Measurements from ENCODE around the gene BEND3. TPM values are rescaled to one million over a fixed set of nuclear protein-coding genes. Genes with fewer than 3 reads are reported as not detected.
A peak's percentile ranks its signal among the peaks of the same experiment; 100 is the strongest.
"Not testable (repeated sequence)": the region's sequence is repeated elsewhere in the genome, so short reads cannot be mapped to it uniquely, and the experiment has no call there.

Gene BEND3
- 10 to 100 TPM in 2 of 3 donors, 1 to 10 TPM in 1; 9.9 to 11.8 (median 11.1) TPM for polyA plus RNA-seq (ENCODE audit: insufficient read length in 3 of 3)
- long read RNA-seq, donor 1 = 0 reads
- long read RNA-seq, donor 2, full-length matches to known transcripts = 3 of 3 reads
- long read RNA-seq, donor 2, partial matches to known transcripts = 0 of 3 reads
- long read RNA-seq, donor 2, other reads (novel, unspliced or antisense) = 0 of 3 reads
- long read RNA-seq, donor 3, full-length matches to known transcripts = 4 of 4 reads
- long read RNA-seq, donor 3, partial matches to known transcripts = 0 of 4 reads
- long read RNA-seq, donor 3, other reads (novel, unspliced or antisense) = 0 of 4 reads
- long read RNA-seq, donor 4, full-length matches to known transcripts = 1 of 1 reads
- long read RNA-seq, donor 4, partial matches to known transcripts = 0 of 1 reads
- long read RNA-seq, donor 4, other reads (novel, unspliced or antisense) = 0 of 1 reads
- long read RNA-seq, donor 5, full-length matches to known transcripts = 1 of 1 reads
- long read RNA-seq, donor 5, partial matches to known transcripts = 0 of 1 reads
- long read RNA-seq, donor 5, other reads (novel, unspliced or antisense) = 0 of 1 reads
- long read RNA-seq, donor 6, full-length matches to known transcripts = 3 of 3 reads
- long read RNA-seq, donor 6, partial matches to known transcripts = 0 of 3 reads
- long read RNA-seq, donor 6, other reads (novel, unspliced or antisense) = 0 of 3 reads
- long read RNA-seq, donor 7, full-length matches to known transcripts = 2 of 2 reads
- long read RNA-seq, donor 7, partial matches to known transcripts = 0 of 2 reads
- long read RNA-seq, donor 7, other reads (novel, unspliced or antisense) = 0 of 2 reads
- long read RNA-seq, donor 8 = 0 reads
- long read RNA-seq, donor 9, full-length matches to known transcripts = 3 of 3 reads
- long read RNA-seq, donor 9, partial matches to known transcripts = 0 of 3 reads
- long read RNA-seq, donor 9, other reads (novel, unspliced or antisense) = 0 of 3 reads
- long read RNA-seq, donor 10, full-length matches to known transcripts = 1 of 1 reads
- long read RNA-seq, donor 10, partial matches to known transcripts = 0 of 1 reads
- long read RNA-seq, donor 10, other reads (novel, unspliced or antisense) = 0 of 1 reads
- long read RNA-seq, donor 11, full-length matches to known transcripts = 2 of 2 reads
- long read RNA-seq, donor 11, partial matches to known transcripts = 0 of 2 reads
- long read RNA-seq, donor 11, other reads (novel, unspliced or antisense) = 0 of 2 reads
- long read RNA-seq, donor 12 = 0 reads
- long read RNA-seq, donor 13, full-length matches to known transcripts = 1 of 1 reads
- long read RNA-seq, donor 13, partial matches to known transcripts = 0 of 1 reads
- long read RNA-seq, donor 13, other reads (novel, unspliced or antisense) = 0 of 1 reads
- long read RNA-seq, donor 14, full-length matches to known transcripts = 3 of 3 reads
- long read RNA-seq, donor 14, partial matches to known transcripts = 0 of 3 reads
- long read RNA-seq, donor 14, other reads (novel, unspliced or antisense) = 0 of 3 reads
- long read RNA-seq, donor 15, full-length matches to known transcripts = 1 of 1 reads
- long read RNA-seq, donor 15, partial matches to known transcripts = 0 of 1 reads
- long read RNA-seq, donor 15, other reads (novel, unspliced or antisense) = 0 of 1 reads
- long read RNA-seq, donor 16, full-length matches to known transcripts = 1 of 1 reads
- long read RNA-seq, donor 16, partial matches to known transcripts = 0 of 1 reads
- long read RNA-seq, donor 16, other reads (novel, unspliced or antisense) = 0 of 1 reads

GRCh38 chr6:107114926-107115694 is at the start of gene BEND3:
BEND3 (minus strand) TSS chr6:107115515; CDS start chr6:107099285, 16,230 bp downstream.
- peak; percentile 37 for DNase-seq

DNA sequence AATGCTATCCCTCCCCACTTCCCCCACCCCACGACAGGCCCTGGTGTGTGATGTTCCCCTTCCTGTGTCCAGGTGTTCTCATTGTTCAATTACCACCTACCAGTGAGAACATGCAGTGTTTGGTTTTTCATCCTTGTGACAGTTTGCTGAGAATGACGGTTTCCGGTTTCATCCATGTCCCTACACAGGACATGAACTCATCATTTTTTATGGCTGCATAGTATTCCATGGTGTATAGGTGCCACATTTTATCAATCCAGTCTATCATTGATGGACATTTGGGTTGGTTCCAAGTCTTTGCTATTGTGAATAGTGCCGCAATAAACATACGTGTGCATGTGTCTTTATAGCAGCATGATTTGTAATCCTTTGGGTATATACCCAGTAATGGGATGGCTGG is 49.0 kb upstream of the BEND3 start:
- DNase-seq = not testable (repeated sequence)

DNA sequence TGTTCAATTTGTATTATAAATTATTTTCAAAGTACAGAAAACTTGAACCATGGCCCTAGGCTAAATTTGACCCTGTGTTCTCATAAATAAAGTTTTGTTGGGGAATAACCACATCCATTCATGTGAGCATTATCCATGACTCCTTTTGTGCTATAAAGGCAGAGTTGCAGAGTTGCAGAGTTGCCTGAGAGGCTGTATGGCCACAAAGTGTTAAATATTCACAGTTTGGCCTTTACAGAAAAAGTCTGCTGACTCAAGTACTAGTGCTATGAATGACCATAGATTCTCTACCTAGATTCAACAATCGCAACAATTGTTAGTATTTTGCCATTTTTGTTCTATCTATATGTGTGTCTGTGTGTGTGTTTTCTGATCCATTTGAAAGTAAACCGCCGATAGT is 46.2 kb upstream of the BEND3 start:
- DNase-seq = no peak

- DNase-seq = no peak
Observed at GRCh38 chr6:107156617-107157016, 41.3 kb upstream of the BEND3 start.

DNA sequence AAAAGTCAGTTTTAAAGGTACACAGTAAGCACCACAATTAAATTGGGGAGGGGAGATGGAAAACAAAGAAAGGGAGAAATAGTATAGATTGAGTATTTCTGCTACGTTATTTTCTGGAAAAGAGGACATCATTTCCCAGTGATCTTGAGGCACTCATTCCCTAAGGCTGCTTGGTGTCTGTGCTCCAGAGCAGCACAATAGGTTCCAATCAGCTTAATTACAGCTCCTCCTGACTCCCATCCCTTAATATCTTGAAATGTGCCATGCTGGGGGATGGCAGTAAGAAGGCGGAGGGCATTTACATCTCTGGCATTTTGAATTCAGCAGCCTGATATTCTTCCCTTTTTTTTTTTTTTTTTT is 39.5 kb upstream of the BEND3 start:
- DNase-seq = no peak

GRCh38 chr6:107154131-107154800 is 39.0 kb upstream of the BEND3 start:
- DNase-seq = peak; percentile 71

GRCh38 chr6:107152638-107153430 is 37.5 kb upstream of the BEND3 start:
- no peak for DNase-seq

- DNase-seq = no peak
Observed at GRCh38 chr6:107144666-107145065, 29.4 kb upstream of the BEND3 start.

DNA sequence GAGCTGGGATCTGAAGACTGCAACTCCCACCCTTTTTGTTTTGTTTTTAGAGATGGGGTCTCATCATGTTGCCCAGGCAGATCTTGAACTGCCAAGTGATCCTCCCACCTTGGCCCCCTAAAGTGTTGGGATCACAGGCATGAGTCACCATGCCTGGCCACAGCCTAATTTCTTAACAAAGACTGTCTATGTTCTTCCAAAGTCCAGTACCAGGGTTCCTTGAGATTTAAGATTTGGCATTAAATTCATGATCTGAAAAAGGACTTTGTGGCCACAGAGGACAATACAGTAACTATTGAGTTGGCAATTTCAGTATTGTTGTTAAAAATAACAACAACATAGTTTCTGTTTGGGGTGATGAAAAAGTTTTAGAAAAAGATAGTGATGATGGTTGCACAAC is 28.7 kb upstream of the BEND3 start:
- DNase-seq = no peak

GRCh38 chr6:107140581-107140980 is 25.3 kb upstream of the BEND3 start:
- no peak for DNase-seq

DNA sequence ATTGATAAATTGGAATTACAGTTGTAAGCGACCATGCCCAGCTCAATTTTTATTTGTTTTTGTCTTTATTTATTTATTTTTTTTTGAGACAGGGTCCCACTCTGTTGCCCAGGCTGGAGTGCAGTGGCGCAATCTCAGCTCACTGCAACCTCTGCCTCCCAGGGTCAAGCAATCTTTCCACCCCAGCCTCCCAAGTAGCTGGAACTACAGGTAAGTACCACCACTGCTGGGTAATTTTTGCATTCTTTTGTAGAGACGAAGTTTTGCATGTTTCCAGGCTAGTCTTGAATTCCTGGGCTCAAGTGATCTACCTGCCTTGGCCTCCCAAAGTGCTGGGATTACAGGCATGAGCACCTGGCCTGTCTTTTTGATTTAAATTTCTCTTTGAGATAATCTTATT is 21.0 kb upstream of the BEND3 start:
- not testable (repeated sequence) for DNase-seq

- not testable (repeated sequence) for DNase-seq
Observed at GRCh38 chr6:107135048-107135680, 19.8 kb upstream of the BEND3 start.

DNA sequence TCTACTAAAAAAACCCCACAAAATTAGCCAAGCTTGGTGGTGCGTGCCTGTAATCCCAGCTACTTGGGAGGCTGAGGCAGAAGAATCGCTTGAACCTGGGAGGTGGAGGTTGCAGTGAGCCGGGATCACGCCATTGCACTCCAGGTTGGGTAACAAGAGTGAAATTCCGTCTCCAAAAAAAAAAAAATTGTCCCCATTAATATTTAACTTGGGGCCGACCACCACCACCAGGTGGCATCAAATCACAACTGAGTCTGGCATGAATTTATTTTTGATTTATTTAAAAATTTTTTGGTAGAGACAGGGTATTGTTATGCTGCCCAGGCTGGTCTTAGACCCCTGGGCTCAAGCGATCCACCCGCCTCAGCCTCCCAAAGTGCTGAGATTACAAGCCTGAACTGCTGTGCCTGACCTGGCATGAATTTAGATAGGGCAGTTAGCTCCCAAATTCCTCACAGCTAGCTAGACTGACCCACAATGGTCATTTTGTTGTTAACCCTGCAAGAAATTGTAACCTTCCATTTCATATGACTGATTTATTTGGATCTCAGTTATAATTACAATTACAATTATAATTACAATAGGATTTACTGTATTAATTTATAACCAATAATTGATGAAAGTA is 17.1 kb upstream of the BEND3 start:
- DNase-seq = no peak

GRCh38 chr6:107129370-107129925 is 14.1 kb upstream of the BEND3 start:
- no peak for DNase-seq

DNA sequence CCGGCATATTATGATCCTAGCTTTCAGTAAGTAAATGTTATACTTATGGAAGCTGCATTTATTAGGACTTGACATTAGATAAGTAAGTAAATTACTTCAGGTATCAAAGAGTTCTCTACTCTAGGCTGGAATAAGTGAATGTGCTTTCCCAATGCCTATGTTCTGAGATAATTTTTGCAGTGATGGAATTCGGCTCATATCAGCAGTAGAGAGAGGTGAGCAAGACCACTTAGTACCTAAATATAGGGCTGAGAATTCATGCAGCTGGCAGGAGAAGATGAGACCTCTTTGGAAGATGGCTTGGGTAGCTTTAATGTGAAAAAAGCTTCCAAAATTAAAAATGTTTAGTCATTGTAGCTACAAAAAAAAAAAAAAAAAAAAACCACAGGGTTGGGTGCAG is 13.3 kb upstream of the BEND3 start:
- no peak for DNase-seq

- DNase-seq = no peak
Observed at GRCh38 chr6:107128175-107128574, 12.9 kb upstream of the BEND3 start.

DNA sequence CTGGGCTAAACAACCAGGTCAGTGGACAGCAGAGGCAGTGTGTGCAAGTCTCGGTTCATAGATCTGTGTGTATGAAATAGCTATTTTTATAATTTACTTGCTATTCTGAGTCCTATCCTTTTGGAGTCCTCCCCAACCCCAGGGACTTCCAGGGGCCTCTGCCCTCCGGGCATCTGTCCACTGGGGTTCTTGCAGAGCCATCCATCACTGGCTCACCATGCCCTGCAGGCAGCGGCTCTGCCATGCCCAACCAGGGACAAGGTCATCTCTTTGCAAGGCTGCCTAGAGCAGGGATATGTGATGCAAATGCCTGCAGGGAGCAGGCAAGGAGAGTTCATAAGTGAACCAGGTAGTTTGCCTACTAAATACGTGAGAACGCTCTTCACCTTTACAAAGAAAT is 10.5 kb upstream of the BEND3 start:
- DNase-seq = no peak
